Fibroblast of the aortic adventitia (primary cell): ENCODE data around the gene SPEG. TPM values are rescaled to one million over a fixed set of nuclear protein-coding genes. Genes with fewer than 3 reads are reported as not detected.
A peak's percentile ranks its signal among the peaks of the same experiment; 100 is the strongest.

Experiments used
- DNase-seq: peaks from one replicate; pipeline ENCODE4 v3.0.0-alpha.2; 2010; ENCODE audit warnings: low read depth
- H3K4me3 ChIP-seq: 2 replicates; pipeline ENCODE4 v1.5.1; 2011; ENCODE audit warnings: low read depth, mild to moderate bottlenecking, control low read depth, low read length, moderate library complexity
- total RNA-seq: library from RNA; depleted of rRNA; stranded (reverse); fragments of >200 nt; gene quantifications from 2 replicates; pipeline ENCODE4 v1.2.3, GENCODE V29; 2012; ENCODE audit warnings: low replicate concordance
- TF ChIP-seq, protein P1 (sequence below): IDR thresholded peaks from 2 replicates; pipeline ENCODE4 v1.5.1; 2011; ENCODE audit warnings: mild to moderate bottlenecking, low read length, control low read depth, inconsistent platforms; ENCODE audit not compliant: insufficient read depth

Gene SPEG
- total RNA-seq, 1 donor, result 22.7 TPM

DNA sequence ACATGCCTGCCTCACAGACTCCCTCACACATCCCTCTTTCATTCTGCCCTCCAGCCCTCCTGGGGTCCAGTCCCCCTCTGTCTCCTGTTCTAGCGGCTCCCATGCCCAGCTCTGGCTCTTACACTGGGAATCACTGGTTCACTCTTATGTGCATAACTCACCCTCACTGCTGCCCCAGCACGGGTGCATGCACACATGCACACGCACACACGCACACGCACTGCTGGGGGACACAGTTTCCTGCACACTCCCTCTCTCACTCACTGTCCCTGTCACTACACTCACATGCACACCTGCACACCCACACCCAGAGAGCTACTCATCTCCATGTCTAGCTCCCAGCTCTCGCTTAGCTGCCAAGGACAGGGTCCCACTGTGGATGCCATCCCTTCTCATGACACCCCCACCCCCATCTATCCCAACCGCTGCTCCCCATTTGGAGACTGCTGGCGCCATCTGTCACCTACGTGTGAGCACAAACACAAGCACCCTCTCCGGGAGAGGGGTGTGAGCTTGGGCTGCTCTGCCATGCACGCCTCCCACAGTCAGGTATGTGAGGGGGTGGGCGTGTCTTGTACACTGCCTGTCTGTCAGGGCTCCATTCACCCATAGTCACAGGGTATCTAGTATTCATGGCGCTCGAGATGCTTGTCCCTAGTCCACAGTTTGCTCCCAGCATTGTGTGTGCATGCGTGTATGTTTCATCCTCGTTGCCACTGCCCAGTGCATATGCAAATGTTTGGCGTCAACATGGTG lies 81.4 kb downstream of the SPEG start:
- DNase-seq, result no peak
- no peak overlapping the region for H3K4me3 ChIP-seq
- TF ChIP-seq, protein P1, sequence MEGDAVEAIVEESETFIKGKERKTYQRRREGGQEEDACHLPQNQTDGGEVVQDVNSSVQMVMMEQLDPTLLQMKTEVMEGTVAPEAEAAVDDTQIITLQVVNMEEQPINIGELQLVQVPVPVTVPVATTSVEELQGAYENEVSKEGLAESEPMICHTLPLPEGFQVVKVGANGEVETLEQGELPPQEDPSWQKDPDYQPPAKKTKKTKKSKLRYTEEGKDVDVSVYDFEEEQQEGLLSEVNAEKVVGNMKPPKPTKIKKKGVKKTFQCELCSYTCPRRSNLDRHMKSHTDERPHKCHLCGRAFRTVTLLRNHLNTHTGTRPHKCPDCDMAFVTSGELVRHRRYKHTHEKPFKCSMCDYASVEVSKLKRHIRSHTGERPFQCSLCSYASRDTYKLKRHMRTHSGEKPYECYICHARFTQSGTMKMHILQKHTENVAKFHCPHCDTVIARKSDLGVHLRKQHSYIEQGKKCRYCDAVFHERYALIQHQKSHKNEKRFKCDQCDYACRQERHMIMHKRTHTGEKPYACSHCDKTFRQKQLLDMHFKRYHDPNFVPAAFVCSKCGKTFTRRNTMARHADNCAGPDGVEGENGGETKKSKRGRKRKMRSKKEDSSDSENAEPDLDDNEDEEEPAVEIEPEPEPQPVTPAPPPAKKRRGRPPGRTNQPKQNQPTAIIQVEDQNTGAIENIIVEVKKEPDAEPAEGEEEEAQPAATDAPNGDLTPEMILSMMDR, result no peak

- H3K4me3 ChIP-seq, result no peak overlapping the region
- no peak for DNase-seq
- TF ChIP-seq, protein P1, result no peak
These were observed 82.2 kb downstream of the SPEG start for GRCh38 chr2:219516888-219517287.

- no peak for DNase-seq
- TF ChIP-seq, protein P1, result no peak
- H3K4me3 ChIP-seq, result no peak overlapping the region
These were observed 83.5 kb downstream of the SPEG start for GRCh38 chr2:219517954-219518778.

DNA sequence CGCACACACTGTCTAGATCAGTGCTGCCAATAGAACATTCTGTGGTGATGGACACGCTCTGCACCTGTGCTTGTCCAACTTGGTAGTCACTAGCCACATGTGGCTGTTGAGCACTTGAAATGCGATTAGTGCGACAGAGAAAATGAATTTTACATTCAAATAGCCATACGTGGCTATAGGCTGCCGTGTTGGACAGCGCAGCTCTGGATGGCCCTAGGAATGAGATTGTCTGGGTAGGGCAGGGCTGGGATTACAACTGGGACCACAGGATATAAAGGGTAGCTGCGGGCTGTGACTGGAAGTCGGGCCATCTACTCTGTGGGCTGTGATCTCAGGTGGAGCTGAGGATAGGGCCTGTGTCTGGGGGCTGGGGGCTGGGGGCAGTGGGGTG lies 84.9 kb downstream of the SPEG start:
- TF ChIP-seq, protein P1, result no peak
- H3K4me3 ChIP-seq, result no peak overlapping the region
- no peak for DNase-seq

DNA sequence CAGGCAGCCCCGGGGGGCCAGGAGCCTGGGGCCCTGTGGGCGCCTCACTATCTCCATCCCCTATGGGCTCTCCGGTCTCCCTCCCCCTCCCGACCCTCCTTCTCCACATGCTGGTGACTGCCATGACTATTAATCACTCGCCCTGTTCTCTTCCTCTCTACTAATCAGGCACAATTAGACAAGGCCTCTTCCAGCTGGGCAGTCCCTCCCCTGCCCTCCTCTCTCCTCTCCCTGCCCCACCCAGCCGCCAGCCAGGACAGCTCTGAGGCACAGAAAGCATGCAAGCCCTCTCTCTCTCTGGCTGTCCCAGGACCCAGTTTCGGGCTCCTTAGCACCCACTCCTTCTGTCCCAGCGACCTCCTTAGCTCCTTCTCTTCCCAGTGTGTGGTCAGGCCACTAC lies 85.4 kb downstream of the SPEG start:
- TF ChIP-seq, protein P1, result no peak
- DNase-seq, result no peak
- H3K4me3 ChIP-seq, result no peak overlapping the region

- peak; percentile 46 for DNase-seq
- no peak overlapping the region for H3K4me3 ChIP-seq
- TF ChIP-seq, protein P1, result peak; percentile 93
These were observed 86.6 kb downstream of the SPEG start for GRCh38 chr2:219521066-219521880.
